OCI-LY1 (cell line): ENCODE measurements around the gene CATSPER1.

Experiments
- H2AFZ ChIP-seq: fragments of 200-600 bp; sonication (generic), shearing (Covaris generic); 2 replicates; pipeline ENCODE4 v1.6.0; 2014; ENCODE audit warnings: antibody characterized with exemption, mild to moderate bottlenecking, low read length
- H3F3A ChIP-seq: fragments of 200-600 bp; sonication (generic), shearing (Covaris generic); 2 replicates; pipeline ENCODE4 v1.6.0; 2014; ENCODE audit warnings: mild to moderate bottlenecking, antibody characterized with exemption, low read length, moderate library complexity; ENCODE audit not compliant: insufficient read depth
- H3K27ac ChIP-seq: fragments of 200-600 bp; sonication (generic); 2 replicates; pipeline ENCODE4 v1.5.1; 2014; ENCODE audit warnings: low read length, mixed run types, mild to moderate bottlenecking, low read depth; ENCODE audit not compliant: poor library complexity, severe bottlenecking
- H3K27me3 ChIP-seq: fragments of 200-600 bp; sonication (generic); 2 replicates; pipeline ENCODE4 v1.6.0; 2014; ENCODE audit warnings: antibody characterized with exemption, mild to moderate bottlenecking, low read length, moderate library complexity; ENCODE audit not compliant: insufficient read depth
- H3K36me3 ChIP-seq: fragments of 200-600 bp; sonication (generic); 2 replicates; pipeline ENCODE4 v1.6.1; 2014; ENCODE audit warnings: mild to moderate bottlenecking, antibody characterized with exemption, low read length, moderate library complexity, mixed read lengths; ENCODE audit not compliant: insufficient read depth
- H3K4me1 ChIP-seq: fragments of 200-600 bp; sonication (generic); 2 replicates; pipeline ENCODE4 v1.5.1; 2014; ENCODE audit warnings: mild to moderate bottlenecking, low read length, moderate library complexity; ENCODE audit not compliant: insufficient read depth, severe bottlenecking
- H3K4me2 ChIP-seq: fragments of 200-600 bp; sonication (generic), shearing (Covaris generic); 2 replicates; pipeline ENCODE4 v1.6.1; 2014; ENCODE audit warnings: low read length
- H3K4me3 ChIP-seq: fragments of 200-600 bp; sonication (generic); 2 replicates; pipeline ENCODE4 v1.5.1; 2014; ENCODE audit warnings: low read length, low read depth, mild to moderate bottlenecking, mixed read lengths; ENCODE audit not compliant: poor library complexity, severe bottlenecking
- H3K79me2 ChIP-seq: fragments of 200-600 bp; shearing (Covaris generic); 2 replicates; pipeline ENCODE4 v1.6.1; 2016; ENCODE audit warnings: mixed run types, low read length, mixed read lengths; ENCODE audit not compliant: insufficient read depth
- H3K9ac ChIP-seq: fragments of 200-600 bp; sonication (generic), shearing (Covaris generic); 2 replicates; pipeline ENCODE4 v1.6.1; 2014; ENCODE audit warnings: mild to moderate bottlenecking, low read length, mixed read lengths
- H3K9me2 ChIP-seq: fragments of 200-600 bp; sonication (generic), shearing (Covaris generic); 2 replicates; pipeline ENCODE4 v1.6.1; 2014; ENCODE audit warnings: low read depth, mild to moderate bottlenecking, low read length, mixed read lengths
- H3K9me3 ChIP-seq: fragments of 200-600 bp; shearing (Covaris generic); 2 replicates; pipeline ENCODE4 v1.6.1; 2014; ENCODE audit warnings: low read length, mixed read lengths
- H4K20me1 ChIP-seq: fragments of 200-600 bp; sonication (generic), shearing (Covaris generic); 2 replicates; pipeline ENCODE4 v1.6.0; 2016; ENCODE audit warnings: mild to moderate bottlenecking, low read length; ENCODE audit not compliant: insufficient read depth
- CTCF ChIP-seq: fragments of 200-600 bp; sonication (generic), shearing (Covaris generic); IDR thresholded peaks from 2 replicates; pipeline ENCODE4 v1.5.1; 2017; ENCODE audit warnings: mild to moderate bottlenecking, antibody characterized with exemption, low read length, moderate library complexity, mixed read lengths
- EZH2 ChIP-seq: fragments of 200-600 bp; sonication (generic), shearing (Covaris generic); IDR thresholded peaks from 2 replicates; pipeline ENCODE4 v1.8.0; 2017; ENCODE audit warnings: borderline replicate concordance, mixed run types, mild to moderate bottlenecking, antibody characterized with exemption, low read length, moderate library complexity, mixed read lengths

CATSPER1 gene

GRCh38 chr11:66015454-66015881 lies 10.8 kb downstream of the CATSPER1 start:
- no peak for TF ChIP-seq EZH2
- no peak for TF ChIP-seq CTCF
- Histone ChIP-seq H2AFZ (no peak overlapping the region), H3K4me2 (no peak overlapping the region), H4K20me1 (no peaks in the 10 kb centered on the region), H3K9me2 (no peaks in the 10 kb centered on the region), H3K36me3 (no peaks in the 10 kb centered on the region), H3K4me1 (no peaks in the 10 kb centered on the region), H3K9me3 (no peaks in the 10 kb centered on the region), H3K79me2 (no peaks in the 10 kb centered on the region), H3K27me3 (no peaks in the 10 kb centered on the region), H3K4me3 (no peak overlapping the region), H3F3A (no peaks in the 10 kb centered on the region), H3K27ac (no peak overlapping the region), H3K9ac (no peak overlapping the region)

GRCh38 chr11:66014804-66015453 lies 11.3 kb downstream of the CATSPER1 start:
- H3K36me3 ChIP-seq: no peaks in the 10 kb centered on the region
- H3K4me2 ChIP-seq: no peak overlapping the region
- no peak overlapping the region for H3K4me3 ChIP-seq
- no peaks in the 10 kb centered on the region for H4K20me1 ChIP-seq
- no peak for TF ChIP-seq EZH2
- no peak overlapping the region for H3K9ac ChIP-seq
- no peak overlapping the region for H3K27ac ChIP-seq
- no peaks in the 10 kb centered on the region for H3K9me2 ChIP-seq
- no peaks in the 10 kb centered on the region for H3K79me2 ChIP-seq
- no peaks in the 10 kb centered on the region for H3K27me3 ChIP-seq
- no peak overlapping the region for H2AFZ ChIP-seq
- H3K4me1 ChIP-seq: no peaks in the 10 kb centered on the region
- no peaks in the 10 kb centered on the region for H3F3A ChIP-seq
- H3K9me3 ChIP-seq: no peaks in the 10 kb centered on the region

- no peaks in the 10 kb centered on the region for H3K4me1 ChIP-seq
- no peaks in the 10 kb centered on the region for H3K9me2 ChIP-seq
- H3K27ac ChIP-seq: no peak overlapping the region
- H3K4me2 ChIP-seq: no peak overlapping the region
- H3K36me3 ChIP-seq: no peaks in the 10 kb centered on the region
- H3K79me2 ChIP-seq: no peaks in the 10 kb centered on the region
- TF ChIP-seq CTCF (no peak), EZH2 (no peak)
- H3K9me3 ChIP-seq: no peaks in the 10 kb centered on the region
- no peaks in the 10 kb centered on the region for H3F3A ChIP-seq
- H4K20me1 ChIP-seq: no peaks in the 10 kb centered on the region
- no peak overlapping the region for H3K4me3 ChIP-seq
- H3K9ac ChIP-seq: no peak overlapping the region
- H3K27me3 ChIP-seq: no peaks in the 10 kb centered on the region
- no peak overlapping the region for H2AFZ ChIP-seq
Observed at GRCh38 chr11:66013762-66014100, 12.5 kb downstream of the CATSPER1 start.
